GM12873 (cell line): ENCODE data around the gene CDCA7.

ENCODE experiments used
- TF ChIP-seq, protein P1 (sequence below): IDR thresholded peaks from 2 replicates; pipeline ENCODE4 v1.5.1; 2012; ENCODE audit warnings: low read depth, mild to moderate bottlenecking, moderate library complexity, low read length, control low read depth; ENCODE audit not compliant: insufficient read depth; ENCODE audit errors: missing control alignments

Gene CDCA7

DNA sequence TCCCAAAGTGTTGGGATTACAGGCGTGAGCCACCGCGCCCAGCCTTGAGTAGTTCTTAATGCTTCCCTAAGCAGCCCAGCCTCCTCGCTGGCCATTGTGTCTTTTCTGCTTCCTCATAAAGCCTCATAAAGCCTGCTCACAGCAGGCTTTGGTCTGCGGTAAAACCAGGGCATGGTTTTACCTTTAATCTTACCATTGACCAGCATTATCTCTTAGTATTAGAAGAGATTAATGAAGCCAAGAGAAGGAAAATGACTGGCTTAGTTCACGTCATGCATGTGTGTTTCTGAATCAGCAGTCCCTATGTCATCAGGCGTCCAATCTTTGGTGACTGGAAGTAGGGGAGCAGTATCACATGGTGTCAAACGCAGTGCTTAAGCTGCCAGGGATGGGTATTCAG, 14.9 kb upstream of the CDCA7 start:
- TF ChIP-seq, protein P1, sequence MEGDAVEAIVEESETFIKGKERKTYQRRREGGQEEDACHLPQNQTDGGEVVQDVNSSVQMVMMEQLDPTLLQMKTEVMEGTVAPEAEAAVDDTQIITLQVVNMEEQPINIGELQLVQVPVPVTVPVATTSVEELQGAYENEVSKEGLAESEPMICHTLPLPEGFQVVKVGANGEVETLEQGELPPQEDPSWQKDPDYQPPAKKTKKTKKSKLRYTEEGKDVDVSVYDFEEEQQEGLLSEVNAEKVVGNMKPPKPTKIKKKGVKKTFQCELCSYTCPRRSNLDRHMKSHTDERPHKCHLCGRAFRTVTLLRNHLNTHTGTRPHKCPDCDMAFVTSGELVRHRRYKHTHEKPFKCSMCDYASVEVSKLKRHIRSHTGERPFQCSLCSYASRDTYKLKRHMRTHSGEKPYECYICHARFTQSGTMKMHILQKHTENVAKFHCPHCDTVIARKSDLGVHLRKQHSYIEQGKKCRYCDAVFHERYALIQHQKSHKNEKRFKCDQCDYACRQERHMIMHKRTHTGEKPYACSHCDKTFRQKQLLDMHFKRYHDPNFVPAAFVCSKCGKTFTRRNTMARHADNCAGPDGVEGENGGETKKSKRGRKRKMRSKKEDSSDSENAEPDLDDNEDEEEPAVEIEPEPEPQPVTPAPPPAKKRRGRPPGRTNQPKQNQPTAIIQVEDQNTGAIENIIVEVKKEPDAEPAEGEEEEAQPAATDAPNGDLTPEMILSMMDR, result no peak

DNA sequence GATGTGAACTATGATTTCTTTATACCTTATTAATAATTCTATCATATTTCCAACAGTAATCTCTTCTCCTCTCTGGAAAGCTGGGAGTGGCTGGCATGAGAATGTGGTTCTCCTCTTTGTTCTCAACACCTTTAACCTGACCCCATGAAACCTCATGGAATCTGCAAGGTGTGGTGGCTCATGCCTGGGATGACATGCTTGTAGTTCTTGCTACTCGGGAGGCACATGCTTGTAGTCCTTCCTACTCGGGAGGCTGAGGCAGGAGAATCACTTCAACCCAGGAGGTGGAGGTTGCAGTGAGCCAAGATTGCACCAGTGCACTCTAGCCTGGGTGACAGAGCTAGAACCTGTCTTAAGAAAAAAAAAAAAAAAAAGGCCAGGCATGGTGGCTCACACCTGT, 10.8 kb upstream of the CDCA7 start:
- TF ChIP-seq, protein P1, result no peak

DNA sequence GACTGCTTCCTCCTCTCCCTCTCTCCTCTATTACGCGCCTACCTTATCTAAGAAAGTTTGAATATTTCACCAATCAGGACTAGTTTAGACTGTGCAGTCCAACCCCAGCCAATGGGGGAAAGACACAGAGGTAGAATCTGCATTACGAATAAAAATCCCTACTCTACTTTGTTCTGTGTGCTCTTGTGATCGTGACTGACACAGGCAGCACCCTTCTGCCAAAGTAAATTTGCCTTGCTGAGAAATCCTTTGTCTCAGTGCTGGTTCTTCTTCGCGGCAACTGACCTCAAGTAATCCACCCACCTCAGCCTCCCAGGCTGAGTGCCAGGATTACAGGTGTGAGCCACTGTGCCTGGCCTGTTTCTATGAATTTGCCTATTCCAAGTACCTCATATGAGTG, 8.6 kb upstream of the CDCA7 start:
- TF ChIP-seq, protein P1, result no peak

DNA sequence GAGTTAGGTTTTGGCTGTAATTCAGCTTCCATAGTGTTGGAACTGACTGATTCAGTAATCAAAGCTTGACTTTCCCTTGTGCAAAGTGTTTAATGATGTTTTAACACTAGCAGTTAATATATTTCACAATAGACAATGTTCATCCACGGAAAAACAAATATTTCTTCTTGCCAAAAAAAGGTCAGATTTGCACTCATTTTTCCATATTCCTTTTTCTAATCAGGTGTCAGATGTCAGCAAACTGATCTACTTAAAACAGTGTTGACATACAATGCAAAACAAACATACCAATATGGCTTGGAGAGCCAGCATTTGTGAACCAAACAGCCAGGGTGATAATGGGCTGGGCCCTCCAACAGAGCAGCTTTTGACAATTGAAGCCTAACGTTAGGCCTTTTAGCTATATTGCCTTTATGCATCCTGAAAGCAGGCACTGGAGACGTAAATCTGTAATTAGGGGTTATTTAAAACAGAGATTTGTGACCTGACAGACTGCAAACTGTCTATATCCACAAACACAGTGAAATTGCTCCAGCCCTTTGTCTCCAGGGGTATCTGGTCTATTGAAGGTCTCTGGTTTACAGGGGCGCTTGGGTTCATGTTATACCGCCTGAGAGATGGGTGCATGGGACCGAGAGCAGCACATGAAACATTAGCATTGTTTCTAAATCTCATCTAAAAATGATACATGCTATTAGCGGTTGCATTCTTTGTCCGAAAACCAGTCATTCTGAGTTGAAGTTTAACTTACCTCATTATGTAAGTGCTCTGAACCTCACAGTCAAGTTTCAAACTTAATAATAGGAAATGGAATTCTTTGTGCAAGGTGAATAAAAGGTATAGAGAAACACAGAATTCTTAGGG, 7.1 kb upstream of the CDCA7 start:
- TF ChIP-seq, protein P1, result no peak

DNA sequence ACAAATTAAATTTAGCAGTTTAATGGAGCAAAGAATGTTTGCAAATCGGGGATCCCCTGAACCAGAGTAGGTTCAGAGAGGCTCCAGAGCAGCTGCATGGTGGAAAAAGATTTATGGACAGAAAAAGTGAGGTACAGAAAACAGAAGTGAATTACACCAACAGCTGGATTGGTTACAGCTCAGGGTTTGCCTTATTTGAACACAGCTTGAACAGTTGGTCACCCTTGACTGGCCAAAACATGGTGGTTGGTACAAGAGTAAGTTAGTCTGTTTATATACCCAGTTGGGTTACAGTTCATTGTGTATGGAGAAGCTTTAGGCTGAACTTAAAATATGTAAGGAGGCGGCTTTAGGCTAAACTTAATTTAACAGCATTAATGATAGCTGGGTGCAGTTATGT, 5.4 kb upstream of the CDCA7 start:
- TF ChIP-seq, protein P1, result no peak

DNA sequence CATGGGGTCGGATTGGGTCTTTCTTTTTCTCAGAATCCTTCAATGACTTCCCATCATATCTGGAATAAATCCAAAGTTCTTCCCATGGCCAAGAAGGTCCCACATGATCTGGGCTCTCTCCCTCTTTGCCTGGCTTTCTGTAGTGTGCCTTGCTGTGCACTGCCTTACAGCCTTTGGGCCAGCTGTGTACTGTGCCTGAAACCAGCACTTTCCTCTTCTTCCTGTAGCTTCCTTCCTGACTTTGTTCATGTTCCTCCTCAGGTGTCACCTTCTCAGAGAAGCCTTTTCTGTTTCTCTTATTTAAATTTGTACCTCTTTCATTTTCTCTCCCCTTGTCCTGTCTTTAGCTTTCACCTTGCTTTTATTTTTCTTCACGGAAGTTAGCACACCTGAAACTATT, 4.3 kb upstream of the CDCA7 start:
- TF ChIP-seq, protein P1, result no peak

DNA sequence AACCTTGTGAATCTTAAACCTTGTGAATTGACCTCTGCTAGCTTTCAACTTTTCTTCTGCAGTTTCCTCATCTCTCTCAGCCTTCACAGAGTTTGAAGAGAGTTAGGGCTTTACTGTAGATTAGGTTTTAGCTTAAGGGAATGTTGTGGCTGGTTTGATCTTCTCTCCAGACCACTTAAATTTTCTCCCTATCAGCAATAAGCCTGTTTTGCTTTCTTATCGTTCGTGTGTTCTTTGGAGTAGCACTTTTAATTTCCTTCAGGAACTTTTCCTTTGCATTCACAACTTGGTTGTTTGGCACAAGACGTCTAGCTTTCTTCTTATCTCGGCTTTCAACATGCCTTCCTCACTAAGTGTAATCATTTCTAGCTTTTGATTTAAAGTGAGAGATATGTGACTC, 2.8 kb upstream of the CDCA7 start:
- TF ChIP-seq, protein P1, result no peak
